Hematopoietic multipotent progenitor cell treated with erythropoietin and hydrocortisone succinate and interleukin-3 and kit ligand, for 4 days (in vitro differentiated cells): ENCODE measurements around the gene PKMYT1.
"Not testable (repeated sequence)": the region's sequence is repeated elsewhere in the genome, so short reads cannot be mapped to it uniquely, and the experiment has no call there.

ENCODE experiments used
- DNase-seq: peaks from one replicate; pipeline ENCODE4 v3.0.0-alpha.2; 2015

PKMYT1 gene

GRCh38 chr16:2929693-2930092 is 50.6 kb downstream of the PKMYT1 start:
- DNase-seq = no peak

GRCh38 chr16:2928796-2929195 is 51.5 kb downstream of the PKMYT1 start:
- no peak for DNase-seq

- DNase-seq = not testable (repeated sequence)
These were observed 52.1 kb downstream of the PKMYT1 start for GRCh38 chr16:2928151-2928550.

- peak; percentile 95 for DNase-seq
These were observed 53.1 kb downstream of the PKMYT1 start for GRCh38 chr16:2927010-2927646.

GRCh38 chr16:2926650-2926999 is 53.6 kb downstream of the PKMYT1 start:
- DNase-seq = no peak

- DNase-seq = no peak
These were observed 54.1 kb downstream of the PKMYT1 start for GRCh38 chr16:2925951-2926649.

- no peak for DNase-seq
These were observed 55.1 kb downstream of the PKMYT1 start for GRCh38 chr16:2924901-2925755.

- DNase-seq = no peak
These were observed 56.8 kb downstream of the PKMYT1 start for GRCh38 chr16:2923481-2923880.
